CD4-positive, alpha-beta T cell treated with Interleukin-21 for 1 hour (primary cell): Measurements from ENCODE around the gene PPP1R9A.

Experiments
- DNase-seq: peaks from one replicate; pipeline ENCODE4 v3.0.0-alpha.2; 2020

Gene PPP1R9A

DNA sequence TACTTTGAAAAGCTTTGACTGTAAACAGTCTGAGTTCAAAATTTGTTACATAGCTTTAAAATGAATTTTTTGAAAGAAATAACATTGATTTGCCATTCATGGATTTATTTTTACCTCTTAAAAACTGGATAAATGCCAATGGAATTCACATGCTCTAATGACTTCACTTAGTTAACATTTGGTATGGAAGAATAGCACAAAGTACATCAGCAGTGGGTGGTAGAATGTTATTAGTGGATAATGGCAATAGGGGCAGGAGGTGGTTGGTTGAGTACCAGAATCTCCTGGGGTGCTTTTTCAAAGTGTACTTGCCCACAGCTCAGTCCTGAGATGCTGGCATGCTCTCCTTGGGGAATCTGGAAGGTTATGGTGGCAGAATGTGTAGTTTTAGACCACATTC, 4.7 kb downstream of the PPP1R9A start:
- no peak for DNase-seq

DNA sequence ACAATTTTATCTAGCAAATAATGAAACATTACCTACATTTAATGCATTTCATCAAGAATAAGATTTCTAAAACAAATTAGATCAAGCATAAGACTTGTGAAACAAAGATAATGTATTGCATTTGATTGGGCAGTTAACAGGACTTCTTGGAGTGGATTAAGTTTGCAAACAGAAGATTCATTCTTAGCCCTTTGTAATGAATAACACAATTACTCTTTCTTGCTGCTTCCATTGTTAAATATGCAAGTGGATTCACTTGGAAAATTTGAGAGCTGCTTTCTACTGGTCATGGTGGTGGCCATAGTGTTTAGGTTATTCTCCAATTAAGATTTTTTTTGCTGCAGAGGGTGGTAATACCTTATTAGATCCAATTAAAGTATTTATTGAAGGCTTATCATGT, 6.0 kb downstream of the PPP1R9A start:
- DNase-seq = no peak

DNA sequence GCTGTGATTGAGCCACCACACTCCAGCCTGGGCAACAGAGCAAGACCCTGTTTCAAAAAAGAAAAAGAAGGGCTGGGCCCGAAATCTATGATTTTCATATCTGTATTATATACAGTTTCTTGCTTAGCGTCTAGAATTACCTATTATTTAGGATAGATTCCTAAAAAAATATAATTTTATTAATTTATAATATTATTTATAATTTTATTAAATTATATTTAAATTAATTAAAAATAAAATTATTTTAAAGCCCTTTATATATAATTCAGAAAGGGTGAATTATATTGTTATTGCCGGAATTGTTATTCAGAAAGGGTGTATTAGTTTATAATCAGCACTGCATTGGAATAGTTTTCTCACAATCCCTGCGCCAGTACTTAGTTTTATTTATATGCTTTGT, 14.5 kb downstream of the PPP1R9A start:
- DNase-seq = no peak

DNA sequence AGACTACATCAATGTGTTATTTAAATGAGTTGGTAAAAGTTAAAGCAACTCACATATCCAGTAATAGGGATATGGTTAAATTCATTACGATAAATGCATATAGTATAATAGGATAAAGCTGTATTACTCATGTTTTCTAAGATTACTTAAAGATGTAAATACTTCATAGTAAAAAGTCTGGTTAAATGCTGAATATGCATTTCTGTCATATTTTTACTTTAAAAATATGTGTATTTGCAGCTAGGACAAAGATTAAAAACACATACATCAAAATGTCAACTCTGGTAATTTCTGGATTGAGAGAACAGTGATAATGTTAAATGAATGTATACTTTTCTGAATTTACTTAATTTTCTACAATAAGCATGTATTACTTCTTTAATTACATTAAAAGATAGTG, 15.1 kb downstream of the PPP1R9A start:
- no peak for DNase-seq

DNA sequence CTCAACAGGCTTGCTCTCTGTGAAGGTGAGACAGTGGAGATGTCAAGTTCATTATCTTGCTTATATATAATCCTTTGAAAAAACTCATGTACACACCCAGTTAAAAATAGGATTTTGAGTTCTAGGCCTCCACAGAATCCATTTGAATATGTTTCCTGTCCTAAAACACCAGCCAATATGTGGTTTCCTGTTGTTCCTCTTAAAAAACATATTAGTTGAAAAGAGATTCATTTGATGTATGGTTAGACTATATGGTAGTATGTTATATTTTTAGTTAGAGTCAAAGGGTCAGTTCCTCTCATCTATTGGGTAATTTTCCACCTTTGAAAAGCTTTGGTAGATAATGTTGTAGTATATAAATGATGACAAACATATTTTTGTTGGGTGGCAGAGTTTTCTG, 16.0 kb downstream of the PPP1R9A start:
- DNase-seq = no peak

DNA sequence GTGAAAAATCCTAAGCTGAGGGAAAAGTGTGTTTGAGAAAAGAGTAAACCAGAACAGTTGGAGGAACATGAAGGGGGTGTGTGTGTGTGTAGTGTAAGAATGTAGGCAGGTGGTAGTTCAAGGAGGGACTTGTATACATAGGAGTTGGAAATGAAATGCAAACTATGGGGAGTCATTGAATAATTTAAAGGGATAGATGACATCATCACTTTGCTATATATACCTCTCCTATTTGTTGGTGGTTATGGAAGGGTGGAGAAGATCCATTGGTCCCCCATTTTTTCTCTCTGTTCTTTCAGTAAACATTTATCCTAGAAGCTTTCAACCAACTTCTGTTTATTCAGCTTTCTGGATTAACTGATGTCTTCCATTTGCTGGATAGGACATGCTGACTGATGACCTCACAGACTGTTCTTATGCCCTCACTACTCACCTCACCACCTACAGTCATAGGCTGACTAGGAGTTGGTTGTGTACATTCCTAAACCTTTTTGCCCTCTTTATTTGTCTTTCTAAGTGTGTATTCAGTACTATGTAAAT, 20.8 kb downstream of the PPP1R9A start:
- no peak for DNase-seq

DNA sequence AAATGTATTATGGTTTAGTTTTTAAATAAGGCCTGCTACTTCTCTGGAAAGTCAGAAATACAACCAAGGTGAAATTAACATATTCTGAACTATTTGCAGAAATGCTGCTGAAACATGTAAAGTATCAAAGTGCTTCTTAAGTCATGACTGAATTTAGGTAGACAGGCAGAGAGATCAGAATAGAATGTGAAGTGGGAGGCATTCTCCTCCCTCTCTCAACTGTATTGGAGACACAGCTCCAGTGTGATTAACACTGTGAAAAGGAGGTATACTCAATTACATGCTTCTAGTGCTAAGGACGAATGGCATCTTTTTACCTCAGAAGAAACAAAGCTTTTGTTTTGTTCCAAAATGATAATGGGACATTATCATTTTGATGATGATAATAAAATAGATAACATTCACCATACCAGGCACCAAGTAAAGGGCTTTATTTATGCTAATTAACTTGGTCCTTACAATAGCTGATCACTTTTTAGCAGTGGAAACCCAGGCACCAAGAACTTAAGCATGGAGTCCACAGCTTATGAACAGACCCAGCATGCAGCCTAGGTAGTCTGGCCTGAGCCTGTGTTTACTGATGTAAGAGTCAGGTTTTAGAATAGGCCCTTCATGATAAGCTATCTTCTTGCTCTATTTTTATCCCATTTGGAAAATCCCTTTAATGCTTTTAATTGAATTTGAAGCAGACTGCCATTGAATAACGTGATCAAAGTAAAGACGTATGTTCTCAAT, 26.0 kb downstream of the PPP1R9A start:
- DNase-seq = no peak

DNA sequence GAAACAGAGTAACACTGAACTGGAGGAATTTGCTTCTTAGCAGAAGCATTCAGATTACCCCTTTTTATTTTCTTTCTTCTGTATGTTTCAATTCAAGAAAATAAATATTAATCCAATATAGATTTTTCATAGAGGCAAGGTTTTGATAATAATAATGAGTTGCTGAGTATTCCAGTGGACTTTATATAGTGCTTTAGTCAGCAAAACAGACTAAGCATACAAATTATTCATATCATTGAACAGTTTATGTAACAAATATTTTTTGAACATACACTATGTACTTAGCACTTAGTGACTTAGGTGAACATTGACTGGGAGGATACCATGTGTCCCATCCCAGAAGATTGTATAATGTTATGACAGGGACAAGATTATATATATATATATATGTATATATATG, 32.0 kb downstream of the PPP1R9A start:
- DNase-seq = no peak

DNA sequence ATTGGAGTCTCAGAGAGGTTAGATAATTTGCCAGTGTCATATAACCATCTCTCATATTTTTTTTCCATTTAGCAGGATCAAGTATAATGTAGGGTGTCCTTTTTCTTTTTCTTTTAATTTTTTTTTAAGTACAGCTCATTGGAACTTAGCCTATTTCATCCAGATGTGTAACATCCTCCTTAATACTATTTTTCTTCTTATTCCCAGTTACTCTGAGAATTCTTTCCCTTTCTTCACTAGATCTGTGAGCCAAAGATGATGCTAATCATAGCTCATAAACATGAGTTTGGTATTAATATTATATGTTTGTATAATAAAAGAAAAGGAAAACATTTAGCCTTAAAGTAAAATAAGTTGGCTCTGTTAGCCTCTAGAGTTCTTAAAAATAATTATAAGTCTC, 32.8 kb downstream of the PPP1R9A start:
- DNase-seq = no peak

DNA sequence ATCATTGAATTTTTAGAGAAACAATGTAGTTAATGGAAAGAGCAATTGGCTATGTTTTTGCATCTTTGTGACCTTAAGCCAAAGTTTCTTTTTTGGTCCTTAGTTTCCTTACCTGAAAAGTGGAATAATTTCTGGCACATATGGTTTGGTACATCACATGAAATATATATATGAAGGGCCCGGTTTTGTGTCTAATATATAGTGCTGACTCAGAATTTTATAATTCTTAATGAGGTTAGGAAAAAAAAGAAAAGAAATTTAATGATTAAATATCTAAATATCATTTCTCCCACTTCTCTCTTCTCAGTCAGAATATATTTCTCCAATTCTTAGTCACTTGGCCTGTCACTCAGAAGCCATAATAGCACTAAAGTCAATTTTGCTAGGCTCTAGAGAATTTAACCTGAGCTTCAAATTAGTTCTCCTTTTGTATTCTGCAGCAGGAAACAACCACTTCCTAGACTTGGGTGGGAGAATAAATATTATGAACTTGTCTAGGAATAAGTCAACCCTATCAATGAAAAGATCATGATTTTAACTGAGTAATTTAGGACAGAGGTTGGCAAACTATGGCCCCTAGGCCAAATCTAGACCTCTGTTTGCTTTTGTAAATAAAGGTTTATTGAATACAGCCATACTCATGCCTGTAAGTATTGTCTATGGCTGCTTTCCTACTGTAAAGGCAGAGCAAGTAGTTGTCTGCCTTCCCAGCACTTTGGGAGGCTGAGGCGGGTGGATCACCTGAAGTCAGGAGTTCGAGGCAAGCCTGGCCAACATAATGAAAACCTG, 34.6 kb downstream of the PPP1R9A start:
- DNase-seq = no peak

DNA sequence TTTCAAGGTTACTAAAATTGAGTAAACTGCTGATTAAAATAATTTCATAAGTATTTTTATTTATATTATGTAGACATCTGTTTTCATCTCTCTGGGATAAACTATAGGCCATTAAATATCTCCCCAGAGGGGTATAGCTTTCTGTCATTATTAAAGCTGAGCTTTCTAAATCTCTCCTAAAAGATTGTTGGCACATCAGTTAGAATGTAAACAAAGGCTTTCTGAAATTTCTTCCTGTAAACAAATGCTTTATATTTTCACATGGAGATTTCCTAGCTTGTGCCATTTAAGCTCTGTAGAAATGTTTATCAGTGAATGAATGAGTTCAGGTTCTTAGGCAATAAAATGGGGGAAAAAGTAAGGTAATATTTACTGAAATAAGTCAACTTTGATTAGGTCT, 35.7 kb downstream of the PPP1R9A start:
- DNase-seq = no peak

DNA sequence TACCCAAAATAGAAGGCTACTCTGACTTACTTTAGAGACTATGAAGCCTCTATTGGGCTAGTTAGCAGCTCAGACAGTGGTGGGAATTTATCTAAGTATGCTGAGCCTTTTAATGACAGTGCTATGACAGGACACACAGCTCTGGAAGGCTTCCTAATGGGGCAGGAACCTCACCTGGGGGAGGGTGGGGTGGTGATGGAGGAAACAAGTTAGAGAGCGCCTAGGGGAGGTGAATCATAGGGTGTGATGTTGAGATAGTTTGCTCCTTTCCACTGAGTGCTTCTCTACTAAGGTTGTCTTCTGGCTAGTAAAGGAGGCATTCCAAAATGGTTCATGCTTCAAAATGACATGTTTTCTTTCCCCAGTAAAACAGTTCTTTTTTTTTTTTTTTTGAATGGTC, 42.1 kb downstream of the PPP1R9A start:
- DNase-seq = no peak

DNA sequence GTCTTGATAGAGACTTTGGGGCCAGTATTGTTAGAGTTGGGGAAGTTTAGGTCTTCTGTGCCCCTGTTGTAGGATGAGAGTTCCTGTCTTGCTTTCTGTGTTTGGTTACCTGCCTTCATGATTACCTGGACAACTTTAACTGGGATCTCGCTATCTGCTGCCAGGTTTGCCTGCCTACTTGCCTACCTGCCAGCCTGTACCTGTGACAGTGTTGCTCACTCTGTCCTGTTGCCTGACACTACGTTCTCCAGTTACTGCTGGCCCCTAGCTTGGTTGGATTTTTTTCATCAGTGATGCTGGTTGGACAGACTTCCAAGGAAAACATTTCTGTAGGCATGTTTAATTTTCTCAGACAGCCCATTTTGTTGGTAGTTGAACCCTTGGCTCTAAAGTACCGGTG, 48.4 kb downstream of the PPP1R9A start:
- no peak for DNase-seq

DNA sequence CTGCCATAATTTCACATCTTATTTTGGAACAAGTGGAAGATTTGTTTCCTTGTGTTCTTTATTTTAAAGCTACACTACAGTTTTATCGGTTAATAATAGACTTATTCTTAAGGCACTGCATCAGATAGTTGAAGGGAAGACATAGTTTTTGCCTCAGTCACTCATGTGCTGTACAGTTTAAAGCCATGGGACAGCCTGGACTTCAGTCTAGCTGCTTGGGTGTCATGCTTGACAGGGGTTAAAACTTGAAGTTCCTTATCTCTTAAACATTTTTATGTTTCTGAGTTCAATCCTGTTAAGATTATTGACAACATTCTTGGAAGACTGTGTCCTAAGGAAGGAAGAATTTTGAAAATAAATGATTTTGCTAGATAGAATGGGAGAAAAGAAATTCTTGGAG, 49.7 kb downstream of the PPP1R9A start:
- no peak for DNase-seq

DNA sequence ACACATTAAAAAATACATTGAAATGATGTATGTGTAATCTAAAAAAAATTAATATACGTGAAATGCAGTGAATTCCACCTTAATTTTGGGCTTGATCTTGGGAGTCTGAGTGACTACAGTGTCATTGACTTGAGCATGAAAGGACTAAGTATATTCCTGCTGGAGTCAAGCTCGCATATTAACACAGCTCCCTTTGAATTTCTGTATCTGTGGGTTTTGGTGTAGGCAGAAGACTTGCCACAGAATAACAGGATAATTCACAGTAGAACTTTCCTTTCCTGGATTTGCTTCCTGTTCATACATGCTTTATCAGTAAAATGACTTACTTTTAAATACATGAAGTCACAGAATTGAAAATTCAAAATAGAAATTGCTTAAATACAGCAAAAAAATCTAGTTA, 55.3 kb downstream of the PPP1R9A start:
- DNase-seq = no peak

DNA sequence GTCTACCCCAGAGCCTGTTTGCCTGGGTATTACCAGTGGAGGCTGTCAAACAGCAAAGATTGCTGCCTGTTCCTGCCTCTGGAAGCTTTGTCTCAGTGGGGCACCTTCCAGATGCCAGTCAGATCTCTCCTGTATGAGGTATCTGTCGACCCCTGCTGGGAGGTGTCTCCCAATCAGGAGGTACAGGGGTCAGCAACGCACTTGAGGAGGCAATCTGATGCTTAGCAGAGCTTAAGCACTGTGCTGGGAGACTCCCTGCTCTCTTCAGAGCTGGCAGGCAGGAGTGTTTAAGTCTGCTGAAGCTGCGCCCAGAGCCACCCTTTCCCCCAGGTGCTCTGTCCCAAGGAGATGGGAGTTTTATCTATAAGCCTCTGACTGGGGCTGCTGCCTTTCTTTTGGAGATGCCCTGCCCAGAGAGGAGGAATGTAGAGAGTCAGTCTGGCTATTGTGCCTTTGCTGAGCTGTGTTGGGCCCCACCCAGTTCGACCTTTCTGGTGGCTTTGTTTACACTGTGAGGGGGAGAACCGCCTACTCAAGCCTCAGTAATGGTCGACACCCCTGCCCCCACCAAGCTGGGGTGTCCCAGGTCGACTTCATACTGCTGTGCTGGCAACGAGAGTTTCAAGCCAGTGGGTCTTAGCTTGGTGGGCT, 62.2 kb downstream of the PPP1R9A start:
- no peak for DNase-seq

DNA sequence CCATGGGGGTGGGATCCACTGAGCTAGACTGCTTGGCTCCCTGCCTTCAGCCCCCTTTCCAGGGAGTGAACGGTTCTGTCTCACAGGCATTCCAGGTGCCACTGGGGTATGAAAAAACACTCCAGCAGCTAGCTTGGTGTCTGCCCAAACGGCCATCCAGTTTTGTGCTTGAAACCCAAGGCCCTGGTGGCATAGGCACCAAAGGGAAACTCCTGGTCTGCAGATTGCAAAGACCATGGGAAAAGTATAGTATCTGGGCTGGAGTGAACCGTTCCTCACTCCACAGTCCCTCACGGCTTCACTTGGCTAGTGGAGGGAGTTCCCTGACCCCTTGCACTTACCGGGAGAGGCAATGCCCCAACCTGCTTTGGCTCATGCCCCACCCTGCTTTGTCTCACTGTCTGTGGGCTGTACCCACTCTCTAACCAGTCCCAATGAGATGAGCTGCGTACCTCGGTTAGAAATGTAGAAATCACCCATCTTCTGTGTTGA, 62.7 kb downstream of the PPP1R9A start:
- no peak for DNase-seq

DNA sequence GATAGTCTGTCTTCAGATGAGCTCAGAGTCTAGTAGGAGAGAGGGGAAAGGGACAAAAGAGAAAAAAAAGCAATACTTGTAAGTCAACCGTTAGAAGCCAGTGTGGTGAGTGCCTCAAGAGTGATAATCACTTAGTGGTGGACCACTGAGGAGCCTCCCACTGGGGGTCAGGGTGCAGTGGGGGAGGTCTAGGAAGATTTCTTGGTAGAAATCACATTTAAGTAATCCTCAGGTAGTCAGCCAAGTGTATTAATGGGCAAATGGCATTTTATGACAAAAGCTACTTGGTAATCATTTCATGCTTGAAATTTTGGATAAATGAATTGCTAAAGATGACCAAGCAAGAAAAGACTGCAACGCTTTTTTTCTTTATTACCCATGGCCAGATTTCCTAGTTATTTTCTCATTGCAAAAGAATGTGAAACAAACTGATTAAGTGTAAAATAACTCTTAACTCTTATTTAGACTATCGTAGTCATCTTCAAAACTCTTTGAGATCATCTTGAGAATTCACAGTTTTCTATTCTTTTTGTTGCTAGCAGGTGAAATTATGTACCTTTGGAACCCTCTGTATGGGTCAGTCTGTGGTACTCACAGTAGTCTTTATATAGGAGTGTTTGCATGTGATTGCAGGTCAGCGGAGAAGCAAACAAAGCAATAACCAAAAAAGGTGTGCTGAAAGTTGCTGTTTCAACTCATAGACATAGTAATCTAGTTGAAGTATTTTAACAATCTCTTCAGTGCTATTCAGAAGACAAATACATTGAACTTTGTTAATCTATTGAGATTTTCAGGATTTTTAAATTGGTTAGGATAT, 63.9 kb downstream of the PPP1R9A start:
- DNase-seq = no peak

DNA sequence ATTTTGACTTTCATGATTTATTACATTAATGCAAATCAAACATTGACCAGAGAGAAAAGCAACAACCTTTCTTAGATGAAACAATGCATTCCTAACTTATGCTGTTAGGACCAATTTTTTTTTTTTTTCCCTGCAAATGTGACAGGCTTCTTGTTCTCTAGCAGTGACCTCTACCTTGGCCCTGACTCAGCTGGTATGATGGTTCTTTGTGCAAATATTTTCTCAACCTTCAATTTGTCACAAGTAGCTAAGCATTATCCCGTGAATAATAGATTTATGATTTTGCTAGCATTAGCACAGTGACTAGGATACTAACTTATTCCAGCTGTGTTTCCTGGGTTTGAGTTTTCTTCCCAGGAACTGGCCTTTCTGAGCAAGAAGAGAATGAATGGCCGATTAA, 64.9 kb downstream of the PPP1R9A start:
- no peak for DNase-seq

DNA sequence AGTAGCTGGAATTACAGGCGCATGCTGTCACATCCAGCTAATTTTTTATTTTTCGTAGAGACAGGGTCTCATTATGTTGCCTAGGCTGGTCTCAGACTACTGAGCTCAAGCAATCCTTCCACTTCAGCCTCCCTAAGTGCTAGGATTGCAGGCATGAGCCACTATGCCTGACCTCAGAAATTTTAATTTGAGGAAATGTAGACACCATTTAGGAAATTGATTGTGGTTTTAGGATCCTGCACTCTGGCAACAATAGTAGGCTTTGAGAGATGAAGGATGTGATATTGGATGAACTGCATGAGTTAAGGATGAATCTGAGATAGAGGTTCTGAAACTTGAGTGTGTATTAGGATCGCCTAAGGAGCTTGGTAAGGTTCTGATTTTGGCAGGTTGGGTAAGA, 66.5 kb downstream of the PPP1R9A start:
- no peak for DNase-seq

DNA sequence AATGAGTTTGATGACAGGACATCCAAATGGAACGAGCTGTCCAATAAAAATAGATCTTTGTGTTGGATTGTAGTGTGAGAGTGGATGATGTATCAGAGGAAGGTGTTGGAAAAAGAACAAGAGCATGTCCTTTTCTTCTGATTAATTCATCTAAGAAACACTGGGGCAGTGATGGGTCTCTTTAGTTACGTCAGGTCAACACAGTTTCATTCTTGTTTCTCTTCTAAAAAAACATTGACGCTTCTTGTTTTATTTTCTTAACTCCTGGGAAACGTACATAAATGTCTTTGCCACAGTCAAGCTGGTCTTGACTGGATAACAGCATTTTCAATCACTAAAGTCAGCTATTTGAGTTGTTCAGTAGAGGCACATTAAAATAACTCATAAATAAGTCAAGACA, 67.0 kb downstream of the PPP1R9A start:
- DNase-seq = no peak

DNA sequence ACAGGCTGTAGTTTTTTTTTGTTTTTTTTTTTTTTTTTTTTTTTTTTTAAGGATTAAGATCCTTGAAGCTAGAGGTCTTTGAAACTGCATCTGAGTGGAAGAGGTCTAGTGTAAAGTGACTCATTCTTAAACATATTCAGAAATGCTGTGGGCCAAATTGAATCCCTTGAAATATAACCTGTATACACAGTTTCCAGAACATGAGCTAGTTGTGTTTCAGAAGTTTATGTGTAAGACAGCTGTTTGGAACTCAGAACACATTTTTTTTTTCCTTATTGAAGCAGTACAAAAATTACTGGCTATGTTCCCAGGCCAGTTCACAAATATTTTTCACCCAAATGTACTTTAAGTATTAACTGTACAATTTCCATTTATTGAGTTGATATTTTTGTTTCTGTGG, 67.9 kb downstream of the PPP1R9A start:
- no peak for DNase-seq
